Ishikawa (cell line): ENCODE results near the gene MYO7A.

Source experiments
- EP300 ChIP-seq: IDR thresholded peaks from 2 replicates; pipeline ENCODE4 v1.6.1; 2012; ENCODE audit warnings: borderline replicate concordance
- MAX ChIP-seq: IDR thresholded peaks from 2 replicates; pipeline ENCODE4 v1.6.1; 2012
- RAD21 ChIP-seq: IDR thresholded peaks from 2 replicates; pipeline ENCODE4 v1.6.1; 2012; ENCODE audit warnings: low read depth
- TAF1 ChIP-seq: IDR thresholded peaks from 2 replicates; pipeline ENCODE4 v1.6.1; 2012; ENCODE audit warnings: low read depth, mild to moderate bottlenecking
- TCF12 ChIP-seq: IDR thresholded peaks from 2 replicates; pipeline ENCODE4 v1.6.1; 2012; ENCODE audit warnings: low read depth

GRCh38 chr11:77214557-77214956 is 86.5 kb downstream of the MYO7A start:
- TF ChIP-seq RAD21 (no peak), MAX (no peak), TAF1 (no peak), EP300 (no peak), TCF12 (no peak)
